Ovary (tissue), 9 donors: ENCODE data around the gene GRN. TPM values are rescaled to one million over a fixed set of nuclear protein-coding genes. Genes with fewer than 3 reads are reported as not detected.

ENCODE experiments used
- DNase-seq, 5 donors: peaks; one replicate each; pipeline ENCODE4 v3.0.0-alpha.2; 2019 to 2020
- H3K27ac ChIP-seq, 2 donors: fragments of 200-600 bp; one replicate each; pipeline versions ENCODE4 v1.5.1 to v1.8.0; 2019 to 2022
- H3K27me3 ChIP-seq: fragments of 200-600 bp; one replicate; pipeline ENCODE4 v1.8.0; 2022
- H3K36me3 ChIP-seq: fragments of 200-600 bp; sonication (generic); one replicate; pipeline ENCODE4 v1.5.1; 2019
- H3K4me1 ChIP-seq: one replicate; pipeline ENCODE4 v1.8.1; 2013; ENCODE audit warnings: mild to moderate bottlenecking, moderate library complexity; ENCODE audit not compliant: insufficient read depth
- H3K4me3 ChIP-seq: fragments of 200-600 bp; sonication (generic); one replicate; pipeline ENCODE4 v1.5.1; 2017
- H3K9me3 ChIP-seq, 2 donors: fragments of 200-600 bp in 1 of 2; sonication (generic) in 1 of 2; one replicate each; pipeline versions ENCODE4 v1.5.1 to v1.8.1; 2013 to 2019; ENCODE audit warnings: mild to moderate bottlenecking in 1 of 2, moderate library complexity in 1 of 2
- EP300 ChIP-seq: sonication (generic); formaldehyde crosslinking; IDR thresholded peaks from one replicate; pipeline ENCODE4 v1.6.1; 2017; ENCODE audit warnings: antibody characterized with exemption
- POLR2A ChIP-seq: fragments of 450-650 bp; IDR thresholded peaks from one replicate; pipeline ENCODE4 v1.6.1; 2017; ENCODE audit warnings: antibody characterized with exemption, mild to moderate bottlenecking, moderate library complexity
- WGBS, 3 donors: extraction: QIAGEN DNeasy Blood & Tissue Kit in 1 of 3; methylation state at CpG; one replicate each; pipeline versions ENCODE4 v1.1.5 to v1.1.7; 2013 to 2017; 5-methylcytosine and 5-hydroxymethylcytosine counted together
- intact Hi-C, 4 donors: fragments of 100-400 bp; cut with DNase I; formaldehyde crosslinking; loops; one replicate each; pipeline versions ENCODE4 v1.11.0 to v1.15.1; 2022 to 2023
- polyA plus RNA-seq, 2 donors: library from polyadenylated mRNA; stranded (reverse); fragments of 200-250 nt in 1 of 2; fragments of 350-450 nt in 1 of 2; fragmentation: Illumina TruSeq in 1 of 2; extraction: RNeasy Lipid Tissue Mini Kit (QIAGEN cat#74804) in 1 of 2; gene quantifications; one replicate each; pipeline ENCODE4 v1.2.3, GENCODE V29; 2013 to 2014
- total RNA-seq, 7 donors: library from RNA; depleted of rRNA in 2 of 7; stranded (reverse); fragments of >200 nt in 2 of 7; fragmentation: NEBNext Ultra II Directional in 3 of 7; extraction: Animal tissue kit (Norgen Biotek cat#: 25700) in 3 of 7; gene quantifications; one replicate each; pipeline versions ENCODE4 v1.1.0 to v1.2.4, GENCODE V29; 2016 to 2023
- TF ChIP-seq, protein P1 (sequence below), 3 donors: fragments of 450-650 bp in 2 of 3; fragments of 200-600 bp in 1 of 3; IDR thresholded peaks; one replicate each; pipeline versions ENCODE4 v1.5.1 to v1.8.0; 2016 to 2022; ENCODE audit warnings: antibody characterized with exemption in 3 of 3, mild to moderate bottlenecking in 1 of 3
- donor health status: DM: no; HTN: no; CAD: no; lungs with moderate emphysema.
- donor health status: DM: no; HTN: no; CAD: no.
- donor health status: Bipolar disorder and iron deficiency.
- donor health status: DM: yes; HTN: yes; CAD: no.
- donor health status: DM: no; HTN: no; CAD: no.
- donor health status: DM: yes; HTN: yes; CAD: no.

Gene GRN
- total and polyA plus RNA-seq, 9 donors: 70.6 to 173 (median 88.2) TPM

DNA sequence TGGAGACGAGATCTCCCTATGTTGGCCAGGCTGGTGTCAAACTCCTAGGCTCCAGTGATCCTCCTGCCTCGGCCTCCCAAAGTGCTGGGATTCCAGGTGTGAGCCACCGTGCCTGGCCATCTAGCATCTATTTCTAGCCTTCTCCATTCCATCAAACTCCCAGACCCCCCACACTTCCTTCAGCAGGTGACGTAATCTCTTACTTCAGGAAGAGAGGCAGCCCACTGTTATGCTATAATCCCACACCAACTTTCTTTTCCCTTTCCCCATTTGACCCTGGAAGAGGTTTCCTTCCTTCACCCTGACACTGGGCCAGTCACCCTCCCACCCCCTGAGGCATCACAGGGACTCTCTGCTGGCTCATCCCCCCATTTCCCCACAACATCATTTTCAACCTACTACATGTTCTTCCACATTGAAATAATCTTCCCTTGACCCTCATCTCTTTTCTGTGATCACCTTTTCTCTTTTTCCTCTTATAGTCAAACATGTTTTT, 36.8 kb downstream of the GRN start:
- Histone ChIP-seq H3K4me3 (no peak overlapping the region), H3K36me3 (no peaks in the 10 kb centered on the region), H3K9me3 (no peaks in the 10 kb centered on the region), H3K27ac (no peak overlapping the region), H3K27me3 (no peaks in the 10 kb centered on the region), H3K4me1 (peaks cover 2% of the 10 kb centered on the region)
- DNase-seq: peak in 1 of 5 donors; percentile 11
- intact Hi-C loops: no loop called here
- TF ChIP-seq POLR2A (no peak), EP300 (no peak)
- TF ChIP-seq, protein P1, sequence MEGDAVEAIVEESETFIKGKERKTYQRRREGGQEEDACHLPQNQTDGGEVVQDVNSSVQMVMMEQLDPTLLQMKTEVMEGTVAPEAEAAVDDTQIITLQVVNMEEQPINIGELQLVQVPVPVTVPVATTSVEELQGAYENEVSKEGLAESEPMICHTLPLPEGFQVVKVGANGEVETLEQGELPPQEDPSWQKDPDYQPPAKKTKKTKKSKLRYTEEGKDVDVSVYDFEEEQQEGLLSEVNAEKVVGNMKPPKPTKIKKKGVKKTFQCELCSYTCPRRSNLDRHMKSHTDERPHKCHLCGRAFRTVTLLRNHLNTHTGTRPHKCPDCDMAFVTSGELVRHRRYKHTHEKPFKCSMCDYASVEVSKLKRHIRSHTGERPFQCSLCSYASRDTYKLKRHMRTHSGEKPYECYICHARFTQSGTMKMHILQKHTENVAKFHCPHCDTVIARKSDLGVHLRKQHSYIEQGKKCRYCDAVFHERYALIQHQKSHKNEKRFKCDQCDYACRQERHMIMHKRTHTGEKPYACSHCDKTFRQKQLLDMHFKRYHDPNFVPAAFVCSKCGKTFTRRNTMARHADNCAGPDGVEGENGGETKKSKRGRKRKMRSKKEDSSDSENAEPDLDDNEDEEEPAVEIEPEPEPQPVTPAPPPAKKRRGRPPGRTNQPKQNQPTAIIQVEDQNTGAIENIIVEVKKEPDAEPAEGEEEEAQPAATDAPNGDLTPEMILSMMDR (IDR thresholded peaks at IDR 0.05): no peak
- 79 to 82% (median 81%) methylated on average over 4 of the region's 4 CpGs for WGBS, 3 donors

DNA sequence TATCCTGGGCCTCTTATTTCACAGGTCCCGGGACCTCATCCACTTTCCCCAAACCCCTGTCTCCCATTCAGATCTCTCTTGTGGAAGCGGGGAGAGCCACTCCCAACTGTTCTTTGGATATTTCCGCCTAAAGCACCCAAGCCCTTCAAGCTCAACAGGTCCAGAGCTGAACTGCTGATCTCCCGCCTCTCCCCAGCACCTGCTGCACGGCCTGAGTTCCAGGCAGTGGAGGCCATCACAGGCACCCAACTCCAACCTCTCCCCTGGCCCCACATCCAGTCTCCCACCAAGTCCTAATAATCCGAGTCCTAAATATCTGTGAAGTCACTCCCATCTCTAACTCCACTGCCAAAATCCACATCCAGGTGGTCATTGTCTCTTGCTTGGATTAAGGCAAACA, 37.8 kb downstream of the GRN start:
- no peaks in the 10 kb centered on the region for H3K36me3 ChIP-seq
- TF ChIP-seq, protein P1 (IDR thresholded peaks at IDR 0.05): no peak
- TF ChIP-seq EP300: no peak
- TF ChIP-seq POLR2A: no peak
- 81 to 83% (median 81%) methylated on average over 6 of the region's 6 CpGs for WGBS, 3 donors
- no peak overlapping the region for H3K4me3 ChIP-seq
- intact Hi-C loops: no loop called here
- no peak overlapping the region for H3K27ac ChIP-seq
- peak in 1 of 5 donors; percentile 26 for DNase-seq
- peaks cover 2% of the 10 kb centered on the region for H3K4me1 ChIP-seq
- no peaks in the 10 kb centered on the region for H3K9me3 ChIP-seq
- no peaks in the 10 kb centered on the region for H3K27me3 ChIP-seq

DNA sequence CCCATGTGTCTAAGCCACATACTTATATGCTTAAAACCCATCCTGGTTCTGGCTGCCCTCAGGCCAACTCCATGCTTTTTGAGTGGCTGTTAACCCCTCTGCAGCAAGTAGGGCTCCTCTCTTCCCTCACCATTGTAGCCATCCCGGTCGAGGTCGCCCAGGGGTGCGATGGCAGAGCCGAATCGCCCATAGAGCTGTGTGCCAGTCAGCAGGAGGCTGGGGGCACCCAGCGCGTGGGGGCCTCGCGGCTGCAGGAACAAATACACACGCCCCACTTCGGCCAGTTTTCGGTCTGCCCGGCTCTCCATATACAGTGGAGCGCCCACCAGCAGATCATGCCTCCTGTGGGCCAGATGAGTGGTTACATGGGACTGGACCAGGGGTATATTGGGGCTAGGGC, 38.3 kb downstream of the GRN start:
- DNase-seq: peak in 1 of 5 donors; percentile 37
- no peaks in the 10 kb centered on the region for H3K36me3 ChIP-seq
- H3K27ac ChIP-seq: no peak overlapping the region
- H3K9me3 ChIP-seq: no peaks in the 10 kb centered on the region
- intact Hi-C loops: no loop called here
- no peak overlapping the region for H3K4me3 ChIP-seq
- WGBS, 3 donors: 92 to 95% (median 94%) methylated on average over 15 of the region's 15 CpGs
- TF ChIP-seq, protein P1 (IDR thresholded peaks at IDR 0.05): no peak
- TF ChIP-seq POLR2A (no peak), EP300 (no peak)
- H3K27me3 ChIP-seq: no peaks in the 10 kb centered on the region
- H3K4me1 ChIP-seq: peaks cover 2% of the 10 kb centered on the region

DNA sequence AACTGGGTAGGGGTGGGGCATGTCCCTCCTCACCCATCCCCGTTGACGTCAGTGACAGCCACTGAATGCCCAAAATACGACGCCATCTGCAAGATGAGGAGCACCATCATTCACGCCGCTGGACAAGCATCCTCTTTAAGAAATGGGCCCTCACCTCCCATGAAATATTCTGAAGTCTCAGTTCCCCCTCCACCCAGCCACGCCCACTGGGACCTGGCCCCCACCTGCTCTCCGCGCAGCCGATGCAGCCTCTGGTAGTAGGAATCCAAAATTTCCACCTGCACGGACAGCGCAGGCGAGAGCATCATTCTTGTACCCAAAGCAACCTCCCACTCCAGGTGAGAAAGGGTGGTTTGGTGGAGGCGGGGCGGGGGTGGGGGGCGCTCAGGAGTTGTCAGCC, 38.8 kb downstream of the GRN start:
- Histone ChIP-seq H3K27ac (no peak overlapping the region), H3K9me3 (no peaks in the 10 kb centered on the region), H3K4me3 (no peak overlapping the region), H3K4me1 (peaks cover 2% of the 10 kb centered on the region), H3K27me3 (no peaks in the 10 kb centered on the region), H3K36me3 (no peaks in the 10 kb centered on the region)
- DNase-seq: peak in 1 of 5 donors; percentile 38
- WGBS, 3 donors: 81 to 88% (median 85%) methylated on average over 15 to 16 of the region's 16 CpGs
- TF ChIP-seq POLR2A: no peak
- TF ChIP-seq EP300: no peak
- TF ChIP-seq, protein P1 (IDR thresholded peaks at IDR 0.05): no peak
- intact Hi-C loops: no loop called here
